Tibial nerve (tissue), 4 donors: Measurements from ENCODE around the gene DPP4. TPM values are rescaled to one million over a fixed set of nuclear protein-coding genes. Genes with fewer than 3 reads are reported as not detected.
A peak's percentile ranks its signal among the peaks of the same experiment; 100 is the strongest.

ENCODE experiments used
- DNase-seq, 2 donors: peaks; one replicate each; pipeline ENCODE4 v3.0.0-alpha.2; 2019; ENCODE audit warnings: low spot score in 2 of 2
- H3K27ac ChIP-seq, 4 donors: fragments of 200-600 bp; sonication (generic) in 3 of 4; one replicate each; pipeline ENCODE4 v1.5.1; 2017 to 2019; ENCODE audit warnings: mild to moderate bottlenecking in 1 of 4
- H3K27me3 ChIP-seq, 2 donors: fragments of 200-600 bp; sonication (generic) in 1 of 2; one replicate each; pipeline versions ENCODE4 v1.5.1 to v1.6.0; 2017 to 2019
- H3K36me3 ChIP-seq, 3 donors: fragments of 200-600 bp; sonication (generic); one replicate each; pipeline ENCODE4 v1.5.1; 2018 to 2019
- H3K4me1 ChIP-seq, 4 donors: fragments of 200-600 bp; sonication (generic) in 3 of 4; one replicate each; pipeline ENCODE4 v1.5.1; 2017 to 2019
- H3K4me3 ChIP-seq, 4 donors: fragments of 200-600 bp; sonication (generic) in 3 of 4; one replicate each; pipeline ENCODE4 v1.5.1; 2017 to 2019; ENCODE audit warnings: mild to moderate bottlenecking in 1 of 4, moderate library complexity in 1 of 4
- H3K9me3 ChIP-seq, 4 donors: fragments of 200-600 bp; sonication (generic) in 3 of 4; one replicate each; pipeline ENCODE4 v1.5.1; 2017 to 2019
- EP300 ChIP-seq, 2 donors: sonication (generic); formaldehyde crosslinking; IDR thresholded peaks; one replicate each; pipeline ENCODE4 v1.6.1; 2017; ENCODE audit warnings: antibody characterized with exemption in 2 of 2, mild to moderate bottlenecking in 1 of 2
- POLR2A ChIP-seq, 2 donors: fragments of 450-650 bp; IDR thresholded peaks; one replicate each; pipeline ENCODE4 v1.6.1; 2017; ENCODE audit warnings: antibody characterized with exemption in 2 of 2, mild to moderate bottlenecking in 2 of 2, moderate library complexity in 2 of 2
- WGBS, 2 donors: methylation state at CpG; one replicate each; pipeline ENCODE4 v1.1.5; 2018; 5-methylcytosine and 5-hydroxymethylcytosine counted together
- total RNA-seq, 4 donors: library from RNA; depleted of rRNA; stranded (reverse); fragments of >200 nt; gene quantifications; one replicate each; pipeline ENCODE4 v1.1.0, GENCODE V29; 2016
- TF ChIP-seq, protein P1 (sequence below), 5 experiments: fragments of 200-600 bp in 3 of 5; fragments of 450-650 bp in 2 of 5; sonication (generic) in 3 of 5; IDR thresholded peaks; one replicate each; pipeline ENCODE4 v1.5.1; 2016 to 2019; ENCODE audit warnings: antibody characterized with exemption in 5 of 5, mild to moderate bottlenecking in 3 of 5, moderate library complexity in 2 of 5

The DPP4 gene
- total RNA-seq, 4 donors from 2014 or later: 5.2 to 22.8 (median 17.3) TPM

DNA sequence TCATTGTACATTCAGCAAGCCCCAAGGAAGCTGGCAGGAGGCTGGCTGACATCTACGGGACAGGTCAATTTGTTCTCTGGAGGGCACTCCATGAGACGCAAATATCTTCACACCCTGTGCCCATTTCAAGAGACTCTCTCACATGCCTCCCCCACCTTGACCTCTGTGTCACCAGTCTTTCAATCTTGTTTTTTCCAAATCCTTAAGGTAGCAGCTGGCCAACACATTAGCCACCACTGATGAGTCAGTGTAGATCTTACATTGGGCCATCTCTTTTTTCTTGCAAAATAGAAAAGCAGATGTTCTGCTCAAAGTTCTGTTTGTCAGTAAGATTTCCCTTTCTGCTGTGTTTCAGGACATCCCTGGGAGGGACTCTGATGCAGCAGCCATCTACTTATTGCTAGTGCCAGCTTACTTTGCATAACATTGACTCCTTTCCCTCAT, 1.7 kb upstream of the DPP4 start:
- WGBS, 2 donors: 74 to 85% methylated on average over 2 of the region's 2 CpGs
- peaks cover 0 to 8% of the 10 kb centered on the region in 2 donors for H3K27me3 ChIP-seq
- peaks cover 0 to 21% (median 0%) of the 10 kb centered on the region in 4 donors for H3K9me3 ChIP-seq
- H3K36me3 ChIP-seq: no peaks in the 10 kb centered on the region
- H3K27ac ChIP-seq: no peak overlapping the region
- H3K4me3 ChIP-seq: no peak overlapping the region
- H3K4me1 ChIP-seq: peaks cover 0 to 30% (median 0%) of the 10 kb centered on the region in 4 donors
- TF ChIP-seq POLR2A (IDR thresholded peaks at IDR 0.05): no peak
- TF ChIP-seq, protein P1, sequence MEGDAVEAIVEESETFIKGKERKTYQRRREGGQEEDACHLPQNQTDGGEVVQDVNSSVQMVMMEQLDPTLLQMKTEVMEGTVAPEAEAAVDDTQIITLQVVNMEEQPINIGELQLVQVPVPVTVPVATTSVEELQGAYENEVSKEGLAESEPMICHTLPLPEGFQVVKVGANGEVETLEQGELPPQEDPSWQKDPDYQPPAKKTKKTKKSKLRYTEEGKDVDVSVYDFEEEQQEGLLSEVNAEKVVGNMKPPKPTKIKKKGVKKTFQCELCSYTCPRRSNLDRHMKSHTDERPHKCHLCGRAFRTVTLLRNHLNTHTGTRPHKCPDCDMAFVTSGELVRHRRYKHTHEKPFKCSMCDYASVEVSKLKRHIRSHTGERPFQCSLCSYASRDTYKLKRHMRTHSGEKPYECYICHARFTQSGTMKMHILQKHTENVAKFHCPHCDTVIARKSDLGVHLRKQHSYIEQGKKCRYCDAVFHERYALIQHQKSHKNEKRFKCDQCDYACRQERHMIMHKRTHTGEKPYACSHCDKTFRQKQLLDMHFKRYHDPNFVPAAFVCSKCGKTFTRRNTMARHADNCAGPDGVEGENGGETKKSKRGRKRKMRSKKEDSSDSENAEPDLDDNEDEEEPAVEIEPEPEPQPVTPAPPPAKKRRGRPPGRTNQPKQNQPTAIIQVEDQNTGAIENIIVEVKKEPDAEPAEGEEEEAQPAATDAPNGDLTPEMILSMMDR (IDR thresholded peaks at IDR 0.05): no peak
- TF ChIP-seq EP300 (IDR thresholded peaks at IDR 0.05): no peak
- DNase-seq: no peak

DNA sequence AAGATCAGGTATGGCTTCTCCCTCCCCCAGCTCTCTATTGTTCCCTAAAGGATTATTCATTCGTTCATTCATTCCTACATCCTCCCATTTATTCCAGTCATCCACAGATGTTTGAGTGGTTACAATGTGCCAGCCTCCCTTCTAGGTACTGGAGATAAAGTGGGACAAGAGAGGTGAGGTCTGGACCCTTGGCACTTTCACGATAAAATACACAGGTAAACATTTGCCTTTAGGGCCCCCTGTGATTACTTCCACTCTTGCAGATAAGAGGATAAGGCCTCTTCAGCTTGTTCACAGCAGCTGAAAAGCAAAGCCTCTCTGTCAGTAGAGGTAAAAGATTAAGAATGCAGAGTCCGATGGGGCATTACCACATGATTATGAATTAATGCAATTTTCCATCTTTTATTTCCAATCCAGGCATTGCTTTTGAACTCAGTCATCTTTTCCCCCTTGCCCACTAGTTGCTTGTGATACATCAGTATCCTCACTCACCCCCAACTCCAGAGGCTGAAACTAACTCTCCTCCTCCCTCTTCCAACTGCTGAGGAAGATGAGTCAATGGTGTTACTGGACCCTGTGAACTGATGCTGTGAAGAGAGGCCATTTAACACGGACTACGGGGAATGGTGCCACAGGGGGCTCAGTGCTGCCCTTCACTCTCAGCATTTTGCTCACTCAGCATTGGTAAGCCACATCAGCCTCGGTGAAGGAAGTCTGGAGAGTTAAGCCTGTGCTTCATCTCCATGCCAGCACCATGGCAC, 1.1 kb upstream of the DPP4 start:
- WGBS, 2 donors: 74 to 81% methylated on average over 6 of the region's 6 CpGs
- Histone ChIP-seq H3K36me3 (no peaks in the 10 kb centered on the region), H3K4me3 (no peak overlapping the region), H3K27ac (no peak overlapping the region), H3K9me3 (peaks cover 0 to 19% (median 0%) of the 10 kb centered on the region in 4 donors), H3K27me3 (peaks cover 0 to 8% of the 10 kb centered on the region in 2 donors), H3K4me1 (peaks cover 0 to 32% (median 2%) of the 10 kb centered on the region in 4 donors)
- DNase-seq: no peak
- no peak for TF ChIP-seq POLR2A (IDR thresholded peaks at IDR 0.05)

DNA sequence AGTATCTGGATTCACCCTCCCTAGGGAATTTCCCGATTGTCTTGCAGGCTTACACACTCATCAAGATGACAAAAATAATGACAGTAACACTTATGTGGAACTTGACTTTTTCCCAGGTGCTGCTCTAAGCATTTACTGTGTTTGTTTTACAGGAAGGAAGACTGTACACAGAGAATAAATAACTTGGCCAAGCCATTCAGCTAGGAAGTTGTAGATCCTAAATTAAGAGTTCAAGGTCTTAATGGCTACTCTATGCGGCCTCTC, 549 bp upstream of the DPP4 start:
- 45 to 48% methylated on average over 2 of the region's 2 CpGs for WGBS, 2 donors
- H3K4me1 ChIP-seq: peaks cover 0 to 37% (median 2%) of the 10 kb centered on the region in 4 donors
- H3K9me3 ChIP-seq: peaks cover 0 to 14% (median 0%) of the 10 kb centered on the region in 4 donors
- TF ChIP-seq POLR2A (IDR thresholded peaks at IDR 0.05) (no peak), EP300 (IDR thresholded peaks at IDR 0.05) (no peak)
- TF ChIP-seq, protein P1 (IDR thresholded peaks at IDR 0.05): no peak
- peak overlapping the region in 2 of 4 donors; percentile 70 to 79 for H3K27ac ChIP-seq
- no peak for DNase-seq
- H3K27me3 ChIP-seq: peaks cover 0 to 8% of the 10 kb centered on the region in 2 donors
- H3K36me3 ChIP-seq: no peaks in the 10 kb centered on the region
- H3K4me3 ChIP-seq: peak overlapping the region; percentile 39 to 66 (median 56)

DNA sequence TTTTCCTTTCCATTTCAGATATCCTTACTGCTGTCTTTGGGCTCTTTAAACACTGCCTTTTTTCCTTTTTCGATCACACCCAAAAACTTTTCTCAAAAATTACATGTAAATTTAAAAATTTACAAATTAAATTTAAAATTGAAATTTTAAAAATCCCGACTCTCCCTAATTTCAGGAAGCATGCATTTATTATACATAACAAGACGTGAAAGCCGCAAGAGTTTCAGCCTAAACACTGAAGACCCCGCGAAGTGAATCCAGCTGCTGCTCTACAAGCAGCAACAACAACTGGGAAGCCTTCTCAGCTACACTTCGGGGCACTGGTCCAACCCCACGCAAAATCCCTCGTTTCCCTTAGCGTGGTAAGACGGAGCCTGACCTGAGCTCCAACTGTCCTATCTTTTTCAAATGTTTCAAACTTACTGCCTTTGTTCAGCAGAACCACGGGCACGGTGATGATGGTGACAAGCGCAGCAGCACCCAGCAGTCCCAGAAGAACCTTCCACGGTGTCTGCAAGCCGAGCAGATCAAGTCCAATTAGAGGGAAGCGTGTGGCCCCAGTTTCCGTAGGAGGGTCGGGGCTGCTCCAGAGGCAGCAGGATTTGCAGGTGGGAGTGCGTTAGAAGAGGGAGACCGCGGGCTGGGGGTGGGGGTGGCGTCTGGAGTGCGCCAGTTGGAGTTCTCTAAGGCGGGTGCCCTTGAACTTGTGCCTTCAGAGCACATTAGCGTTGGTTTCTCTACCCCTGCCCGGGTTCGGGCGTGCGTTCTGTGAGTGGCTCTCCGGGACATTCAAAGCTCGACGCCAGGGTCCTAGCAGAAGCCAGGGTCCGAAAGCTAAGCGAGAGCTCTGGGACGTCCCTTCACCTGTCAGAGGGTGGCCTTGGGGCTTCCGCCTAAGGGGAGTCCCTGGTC, 783 bp downstream of the DPP4 start:
- Histone ChIP-seq H3K4me1 (peaks cover 0 to 42% (median 2%) of the 10 kb centered on the region in 4 donors), H3K9me3 (peaks cover 0 to under 1% (median 0%) of the 10 kb centered on the region in 4 donors), H3K27ac (peak overlapping the region; percentile 17 to 79 (median 58)), H3K27me3 (peaks cover 0 to 8% of the 10 kb centered on the region in 2 donors), H3K36me3 (no peaks in the 10 kb centered on the region), H3K4me3 (peak overlapping the region; percentile 39 to 66 (median 56))
- no peak for DNase-seq
- TF ChIP-seq EP300 (IDR thresholded peaks at IDR 0.05): no peak
- no peak for TF ChIP-seq POLR2A (IDR thresholded peaks at IDR 0.05)
- TF ChIP-seq, protein P1 (IDR thresholded peaks at IDR 0.05): no peak
- 16 to 17% methylated on average over 28 to 30 of the region's 37 CpGs for WGBS, 2 donors

DNA sequence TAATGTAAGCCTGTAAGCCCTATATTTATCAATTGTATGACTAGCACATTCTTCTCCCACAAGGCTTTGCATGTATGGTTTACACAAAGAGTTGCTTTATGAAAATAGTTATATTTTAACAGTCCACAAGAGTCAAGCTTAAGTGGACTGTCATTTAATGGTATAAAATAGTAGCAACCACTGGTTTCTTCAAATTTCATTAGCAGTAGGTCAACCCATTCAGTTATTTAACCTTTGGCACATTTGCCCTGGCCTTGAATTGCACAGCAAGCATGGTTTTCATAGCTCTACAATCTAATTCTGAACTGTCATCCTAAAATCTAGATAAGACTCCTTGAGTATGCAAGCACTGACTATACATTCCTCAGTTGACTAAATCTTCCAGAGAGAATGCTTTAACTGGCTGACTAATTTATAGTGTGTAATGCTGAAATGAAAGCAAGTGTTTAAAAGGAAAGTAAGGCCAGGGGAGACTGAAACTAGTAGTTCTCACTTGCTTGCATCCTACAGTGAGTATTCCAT, 1.8 kb downstream of the DPP4 start:
- H3K27me3 ChIP-seq: peaks cover 0 to 8% of the 10 kb centered on the region in 2 donors
- no peaks in the 10 kb centered on the region for H3K36me3 ChIP-seq
- peaks cover 0 to 42% (median 2%) of the 10 kb centered on the region in 4 donors for H3K4me1 ChIP-seq
- no peaks in the 10 kb centered on the region for H3K9me3 ChIP-seq
- peak overlapping the region in 2 of 4 donors; percentile 47 to 79 for H3K27ac ChIP-seq
- TF ChIP-seq POLR2A (IDR thresholded peaks at IDR 0.05) (no peak), EP300 (IDR thresholded peaks at IDR 0.05) (no peak)
- TF ChIP-seq, protein P1 (IDR thresholded peaks at IDR 0.05): no peak
- H3K4me3 ChIP-seq: peak overlapping the region in 1 of 4 donors; percentile 66
- no peak for DNase-seq
